SKM-1 (cell line): ENCODE results near the gene AMIGO1.

ENCODE experiments used
- DNase-seq: peaks from one replicate; lab custom pipeline; 2025; ENCODE audit not compliant: unreplicated experiment; lab: John Stamatoyannopoulos, UW

AMIGO1 gene

DNA sequence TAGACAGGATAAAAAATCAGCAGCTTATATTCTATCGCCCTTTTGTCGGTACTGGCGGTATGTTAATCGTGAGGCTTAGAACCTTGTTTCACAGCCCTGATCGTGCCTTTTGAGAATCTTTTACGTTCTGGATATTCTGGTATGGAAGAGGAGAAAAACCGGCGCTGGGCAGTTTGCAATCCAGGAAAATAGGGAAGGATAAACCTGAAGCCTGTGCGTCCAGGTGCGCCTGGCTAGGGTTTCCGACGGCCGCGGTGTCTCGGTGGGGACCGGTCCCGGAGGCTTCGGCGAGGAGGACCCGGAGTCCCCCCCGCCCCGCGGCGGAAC lies 43.4 kb downstream of the AMIGO1 start:
- no peak for DNase-seq

DNA sequence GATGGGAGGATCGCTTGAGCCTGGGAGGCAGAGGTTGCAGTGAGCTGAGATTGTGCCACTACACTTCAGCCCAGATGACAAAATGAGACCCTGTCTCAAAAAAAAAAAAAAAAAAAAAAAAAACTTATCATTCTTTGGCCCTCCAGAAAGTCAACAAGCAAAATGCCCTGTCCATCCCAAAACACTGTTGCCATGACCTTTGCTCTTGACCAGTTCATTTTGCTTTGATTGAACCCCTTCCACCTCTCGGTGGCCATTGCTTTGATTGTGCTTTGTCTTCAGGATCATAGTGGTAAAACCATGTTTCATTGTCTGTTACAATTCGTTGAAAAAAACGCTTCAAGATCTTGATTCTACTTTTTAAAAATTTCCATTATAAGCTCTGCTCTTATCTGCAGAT lies 51.7 kb downstream of the AMIGO1 start:
- no peak for DNase-seq

DNA sequence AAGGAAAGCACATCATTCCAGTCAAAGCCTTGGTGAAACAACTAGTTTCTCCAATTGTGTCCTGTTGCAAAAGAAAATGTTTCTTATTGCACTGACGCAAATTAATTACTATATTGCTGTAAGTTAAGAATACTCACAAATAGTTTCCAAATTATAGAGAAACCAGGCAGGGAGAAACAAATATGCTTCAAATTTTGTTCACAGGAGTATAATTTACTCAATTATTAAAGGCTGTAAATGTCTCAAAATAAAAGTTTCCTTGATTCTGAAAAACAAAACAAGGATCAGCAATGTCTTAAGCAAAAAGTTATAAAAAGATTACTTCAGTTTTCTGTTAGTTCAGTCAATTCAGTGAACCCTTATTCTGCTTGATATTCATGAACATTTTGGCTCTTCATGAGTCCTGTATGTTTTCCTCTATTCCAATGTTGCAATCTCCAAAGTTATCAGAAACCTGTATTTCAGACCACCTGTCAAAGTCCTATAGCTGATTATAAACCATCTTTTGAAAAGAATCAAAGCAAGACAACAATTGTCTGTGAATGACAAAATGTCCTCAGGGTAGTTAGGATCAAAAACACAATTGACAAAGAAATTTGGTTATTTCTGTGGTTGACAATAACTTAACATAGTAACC lies 54.9 kb downstream of the AMIGO1 start:
- DNase-seq: no peak
